Mesothelial cell of epicardium (in vitro differentiated cells): ENCODE results near the gene PPP3R2. TPM values are rescaled to one million over a fixed set of nuclear protein-coding genes. Genes with fewer than 3 reads are reported as not detected.
"Not testable (repeated sequence)": the region's sequence is repeated elsewhere in the genome, so short reads cannot be mapped to it uniquely, and the experiment has no call there.

ENCODE experiments used
- DNase-seq, 2 experiments: peaks; one replicate each; pipeline ENCODE4 v3.0.0; 2021; ENCODE audit warnings: low spot score in 2 of 2; ENCODE audit not compliant: unreplicated experiment in 2 of 2
- H3K27ac Mint-ChIP-seq: 2 replicates; pipeline ENCODE4 v1.8.0; 2021; ENCODE audit warnings: mixed read lengths
- H3K27me3 Mint-ChIP-seq: 2 replicates; pipeline ENCODE4 v1.8.0; 2021; ENCODE audit warnings: low read depth, mixed read lengths
- H3K36me3 Mint-ChIP-seq: 2 replicates; pipeline ENCODE4 v1.8.0; 2021; ENCODE audit warnings: mixed read lengths
- H3K4me1 Mint-ChIP-seq: 2 replicates; pipeline ENCODE4 v1.8.0; 2021; ENCODE audit warnings: mixed read lengths
- H3K4me3 Mint-ChIP-seq: 2 replicates; pipeline ENCODE4 v1.8.0; 2021; ENCODE audit warnings: mild to moderate bottlenecking, moderate library complexity, mixed read lengths
- H3K9me3 Mint-ChIP-seq: 2 replicates; pipeline ENCODE4 v1.8.0; 2021; ENCODE audit warnings: mixed read lengths
- total RNA-seq: library from RNA; stranded (reverse); gene quantifications from 3 replicates; pipeline ENCODE4 v1.2.1, GENCODE V29; 2021
- TF ChIP-seq, protein P1 (sequence below): fragments of 200-600 bp; sonication (generic); IDR thresholded peaks from one replicate; pipeline ENCODE4 v1.5.0; 2021; ENCODE audit warnings: antibody characterized with exemption; ENCODE audit not compliant: unreplicated experiment

The PPP3R2 gene
- total RNA-seq, 1 donor from 2014 or later, result 0.34 TPM

DNA sequence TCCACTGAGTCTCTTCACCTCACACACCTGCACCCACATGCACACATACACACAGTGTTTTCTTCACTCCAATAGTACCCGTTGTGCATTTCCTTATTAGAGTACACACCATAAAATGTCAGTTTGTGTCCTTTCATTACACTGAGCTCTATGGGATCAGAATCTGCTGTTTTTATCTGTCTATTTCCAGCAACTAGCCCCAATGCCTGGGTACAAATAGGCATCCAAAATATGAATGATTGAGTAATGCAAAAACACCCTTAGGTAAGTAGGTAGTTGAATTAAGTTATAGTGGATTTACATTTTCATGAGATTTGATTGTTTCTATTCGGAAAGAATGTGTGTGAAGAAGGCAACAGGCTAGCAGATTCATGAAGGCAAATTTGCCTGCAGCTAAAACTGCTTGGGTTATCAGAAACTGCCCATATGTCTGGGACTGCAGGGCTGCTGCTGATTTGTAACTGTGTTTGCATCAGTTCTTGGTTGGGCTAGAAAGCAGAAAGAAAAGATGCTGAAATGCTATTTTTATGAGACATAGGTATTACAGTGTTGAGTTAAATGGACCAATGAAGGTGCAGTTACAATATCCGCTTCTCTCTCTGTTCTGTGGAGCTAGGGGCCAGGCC is 26.9 kb downstream of the PPP3R2 start:
- no peak overlapping the region for H3K27ac Mint-ChIP-seq
- H3K27me3 Mint-ChIP-seq, result no peaks in the 10 kb centered on the region
- DNase-seq, result no peak
- TF ChIP-seq, protein P1, sequence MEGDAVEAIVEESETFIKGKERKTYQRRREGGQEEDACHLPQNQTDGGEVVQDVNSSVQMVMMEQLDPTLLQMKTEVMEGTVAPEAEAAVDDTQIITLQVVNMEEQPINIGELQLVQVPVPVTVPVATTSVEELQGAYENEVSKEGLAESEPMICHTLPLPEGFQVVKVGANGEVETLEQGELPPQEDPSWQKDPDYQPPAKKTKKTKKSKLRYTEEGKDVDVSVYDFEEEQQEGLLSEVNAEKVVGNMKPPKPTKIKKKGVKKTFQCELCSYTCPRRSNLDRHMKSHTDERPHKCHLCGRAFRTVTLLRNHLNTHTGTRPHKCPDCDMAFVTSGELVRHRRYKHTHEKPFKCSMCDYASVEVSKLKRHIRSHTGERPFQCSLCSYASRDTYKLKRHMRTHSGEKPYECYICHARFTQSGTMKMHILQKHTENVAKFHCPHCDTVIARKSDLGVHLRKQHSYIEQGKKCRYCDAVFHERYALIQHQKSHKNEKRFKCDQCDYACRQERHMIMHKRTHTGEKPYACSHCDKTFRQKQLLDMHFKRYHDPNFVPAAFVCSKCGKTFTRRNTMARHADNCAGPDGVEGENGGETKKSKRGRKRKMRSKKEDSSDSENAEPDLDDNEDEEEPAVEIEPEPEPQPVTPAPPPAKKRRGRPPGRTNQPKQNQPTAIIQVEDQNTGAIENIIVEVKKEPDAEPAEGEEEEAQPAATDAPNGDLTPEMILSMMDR, result no peak
- H3K36me3 Mint-ChIP-seq, result peaks cover 32% of the 10 kb centered on the region
- H3K9me3 Mint-ChIP-seq, result no peaks in the 10 kb centered on the region
- peaks cover 9% of the 10 kb centered on the region for H3K4me1 Mint-ChIP-seq
- H3K4me3 Mint-ChIP-seq, result no peak overlapping the region

DNA sequence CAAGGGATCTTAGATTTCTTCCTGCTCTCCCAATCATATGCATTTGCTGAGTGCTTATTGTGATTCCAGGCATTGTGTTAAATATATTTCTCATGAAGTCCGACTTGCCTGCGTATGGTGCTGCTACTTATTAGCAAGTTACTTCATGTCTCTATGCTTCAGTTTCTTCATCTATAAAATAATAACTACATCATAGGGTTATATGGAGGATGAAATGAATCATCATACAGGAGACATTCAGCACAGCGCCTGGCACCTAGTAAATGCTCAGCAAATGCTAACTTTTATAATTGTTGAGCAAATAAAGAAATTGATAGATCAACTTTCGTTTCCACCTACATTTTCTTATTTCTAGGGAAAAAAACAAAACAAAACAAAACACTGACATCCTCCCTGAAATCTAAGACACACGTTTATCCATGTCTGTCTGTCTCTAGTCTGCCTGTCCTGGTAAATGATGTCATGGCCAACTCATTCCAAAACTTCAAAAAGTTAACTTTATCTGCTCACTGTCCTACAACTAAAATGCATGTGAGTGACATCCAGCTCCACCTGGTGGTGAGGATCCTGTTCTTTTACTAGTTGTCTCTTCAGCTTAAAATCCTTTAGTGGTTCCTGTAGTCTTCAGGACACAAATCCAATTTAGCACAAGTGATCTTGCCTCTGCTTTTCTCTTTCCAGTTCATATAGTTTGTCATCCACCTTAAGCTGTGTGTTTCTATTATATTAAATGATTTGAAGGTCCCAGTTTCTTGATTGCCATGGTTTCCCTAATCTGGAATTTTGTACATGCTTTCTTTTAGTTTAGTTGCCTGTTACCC is 27.7 kb downstream of the PPP3R2 start:
- Mint-ChIP-seq H3K27ac (no peak overlapping the region), H3K9me3 (no peaks in the 10 kb centered on the region), H3K4me1 (peaks cover 9% of the 10 kb centered on the region), H3K36me3 (peaks cover 40% of the 10 kb centered on the region), H3K27me3 (no peaks in the 10 kb centered on the region), H3K4me3 (no peak overlapping the region)
- DNase-seq, result no peak
- TF ChIP-seq, protein P1, result peak; percentile 33

DNA sequence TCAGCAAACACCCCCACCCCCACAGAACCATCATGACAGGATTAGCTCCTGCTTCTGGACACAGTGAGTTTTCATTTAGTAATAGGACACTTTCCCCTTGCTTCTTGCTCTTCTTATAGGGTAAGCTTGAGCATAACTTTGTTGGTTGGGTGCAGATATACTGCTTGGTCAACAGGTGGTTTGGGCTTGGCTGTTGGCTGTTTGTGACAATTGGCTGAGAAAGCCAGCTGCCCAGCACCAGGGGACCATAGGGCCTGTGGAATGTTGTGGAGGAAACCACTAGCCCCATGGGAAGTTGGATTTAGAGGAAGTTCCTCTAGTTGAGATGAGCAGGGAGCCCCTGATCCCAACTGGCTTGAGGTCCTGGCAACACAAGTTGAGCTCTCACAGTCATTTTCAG is 30.5 kb downstream of the PPP3R2 start:
- Mint-ChIP-seq H3K36me3 (peaks cover 63% of the 10 kb centered on the region), H3K4me1 (no peaks in the 10 kb centered on the region), H3K27me3 (no peaks in the 10 kb centered on the region), H3K9me3 (peaks cover 9% of the 10 kb centered on the region), H3K27ac (no peak overlapping the region), H3K4me3 (no peak overlapping the region)
- no peak for DNase-seq
- TF ChIP-seq, protein P1, result no peak

DNA sequence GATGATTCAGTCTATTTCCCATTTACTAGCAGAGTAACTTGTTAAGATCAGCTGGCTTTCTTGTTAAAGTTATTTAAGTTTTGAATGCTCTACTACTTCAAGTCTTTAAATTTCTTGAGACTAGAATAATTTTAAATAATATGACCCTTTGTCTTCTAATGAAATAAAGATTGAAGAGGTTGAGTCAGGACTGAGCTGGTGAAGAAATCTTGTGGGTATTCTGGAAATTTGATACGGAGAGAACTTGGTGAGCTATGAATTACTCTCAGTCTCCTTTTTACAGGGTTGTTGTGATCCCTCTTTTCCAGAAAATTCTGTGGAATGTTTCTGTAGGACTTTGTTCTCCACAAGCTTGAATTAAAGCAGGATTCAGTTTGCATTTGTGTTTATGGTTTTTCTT is 31.8 kb downstream of the PPP3R2 start:
- Mint-ChIP-seq H3K27ac (no peak overlapping the region), H3K4me1 (no peaks in the 10 kb centered on the region), H3K9me3 (peaks cover 22% of the 10 kb centered on the region), H3K27me3 (no peaks in the 10 kb centered on the region), H3K36me3 (peaks cover 71% of the 10 kb centered on the region), H3K4me3 (no peak overlapping the region)
- no peak for DNase-seq
- TF ChIP-seq, protein P1, result no peak

GRCh38 chr9:101561740-101562139 is 33.0 kb downstream of the PPP3R2 start:
- peaks cover 79% of the 10 kb centered on the region for H3K36me3 Mint-ChIP-seq
- no peaks in the 10 kb centered on the region for H3K4me1 Mint-ChIP-seq
- no peaks in the 10 kb centered on the region for H3K27me3 Mint-ChIP-seq
- H3K4me3 Mint-ChIP-seq, result no peak overlapping the region
- H3K9me3 Mint-ChIP-seq, result peaks cover 27% of the 10 kb centered on the region
- DNase-seq, result no peak
- TF ChIP-seq, protein P1, result no peak
- no peak overlapping the region for H3K27ac Mint-ChIP-seq

DNA sequence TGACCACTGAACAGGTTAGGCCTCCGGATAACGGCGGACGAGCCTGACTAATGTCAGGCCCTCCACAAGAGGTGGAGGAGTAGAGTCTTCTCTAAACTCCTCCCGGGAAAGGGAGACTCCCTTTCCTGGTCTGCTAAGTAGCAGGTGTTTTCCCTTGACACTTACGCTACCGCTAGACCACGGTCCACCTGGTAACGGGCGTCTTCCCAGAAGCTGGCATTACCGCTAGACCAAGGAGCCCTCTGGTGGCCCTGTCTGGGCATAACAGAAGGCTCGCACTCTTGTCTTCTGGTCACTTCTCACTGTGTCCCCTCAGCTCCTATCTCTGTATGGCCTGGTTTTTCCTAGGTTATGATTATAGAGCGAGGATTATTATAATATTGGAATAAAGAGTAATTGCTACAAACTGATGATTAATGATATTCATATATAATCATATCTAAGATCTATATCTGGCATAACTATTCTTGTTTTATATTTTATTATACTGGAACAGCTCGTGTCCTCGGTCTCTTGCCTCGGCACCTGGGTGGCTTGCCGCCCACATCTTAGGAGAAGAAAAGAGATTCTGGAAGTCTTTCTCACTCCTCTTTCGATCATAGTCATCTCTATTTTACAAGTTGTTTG is 45.2 kb downstream of the PPP3R2 start:
- not testable (repeated sequence) for H3K27me3 Mint-ChIP-seq, H3K27ac Mint-ChIP-seq, H3K4me3 Mint-ChIP-seq, DNase-seq, H3K9me3 Mint-ChIP-seq, H3K4me1 Mint-ChIP-seq
- peaks cover 56% of the 10 kb centered on the region for H3K36me3 Mint-ChIP-seq
